HL-60 (cell line): Measurements from ENCODE around the gene GRM4.

Experiments used
- DNase-seq, 2 experiments: peaks; one replicate each; pipeline ENCODE4 v3.0.0-alpha.2; 2010 to 2020; ENCODE audit warnings: low read depth in 1 of 2, low spot score in 1 of 2
- H3K27ac ChIP-seq: fragments of 250-450 bp; sonication (Bioruptor Pico); replicated peaks from 2 replicates; pipeline ENCODE4 v1.5.1; 2020; ENCODE audit warnings: mild to moderate bottlenecking, moderate library complexity
- H3K27me3 ChIP-seq: fragments of 250-450 bp; sonication (Bioruptor Pico); 2 replicates; pipeline ENCODE4 v1.5.1; 2021; ENCODE audit warnings: mild to moderate bottlenecking, moderate library complexity; ENCODE audit not compliant: insufficient read depth, poor library complexity, severe bottlenecking
- H3K4me3 ChIP-seq: replicated peaks from 2 replicates; pipeline ENCODE4 v1.5.1; 2011; ENCODE audit warnings: mild to moderate bottlenecking, control low read depth, low read length; ENCODE audit not compliant: insufficient read depth
- CTCF ChIP-seq: IDR thresholded peaks from one replicate; pipeline ENCODE4 v1.5.1; 2011; ENCODE audit warnings: low read length, control low read depth, inconsistent platforms; ENCODE audit not compliant: insufficient read depth
- GABPA ChIP-seq: IDR thresholded peaks from 2 replicates; pipeline ENCODE4 v1.6.1; 2012; ENCODE audit warnings: low read depth
- POLR2AphosphoS5 ChIP-seq: IDR thresholded peaks from 2 replicates; pipeline ENCODE4 v1.6.1; 2012; ENCODE audit warnings: low read depth
- REST ChIP-seq: IDR thresholded peaks from 2 replicates; pipeline ENCODE4 v1.6.1; 2012; ENCODE audit warnings: low read depth; ENCODE audit not compliant: insufficient replicate concordance
- SPI1 ChIP-seq: IDR thresholded peaks from 2 replicates; pipeline ENCODE4 v1.6.1; 2012; ENCODE audit warnings: low read depth, mild to moderate bottlenecking, borderline replicate concordance

The GRM4 gene

GRCh38 chr6:34138191-34138590 is 7.7 kb downstream of the GRM4 start:
- no peak overlapping the region for H3K4me3 ChIP-seq
- H3K27me3 ChIP-seq, result peaks cover 22% of the 10 kb centered on the region
- H3K27ac ChIP-seq, result no peak overlapping the region
- DNase-seq, result no peak
- TF ChIP-seq REST, result no peak
- no peak for TF ChIP-seq POLR2AphosphoS5
- no peak for TF ChIP-seq SPI1
- no peak for TF ChIP-seq CTCF
- TF ChIP-seq GABPA, result no peak

GRCh38 chr6:34135541-34135940 is 10.3 kb downstream of the GRM4 start:
- TF ChIP-seq POLR2AphosphoS5 (no peak), REST (no peak), SPI1 (no peak), GABPA (no peak), CTCF (no peak)
- no peak for DNase-seq
- Histone ChIP-seq H3K4me3 (no peak overlapping the region), H3K27ac (no peak overlapping the region), H3K27me3 (peaks cover 8% of the 10 kb centered on the region)

- H3K4me3 ChIP-seq, result no peak overlapping the region
- H3K27me3 ChIP-seq, result peaks cover 3% of the 10 kb centered on the region
- no peak for DNase-seq
- no peak overlapping the region for H3K27ac ChIP-seq
- TF ChIP-seq POLR2AphosphoS5 (no peak), REST (peak; percentile 98)
These were observed 13.3 kb downstream of the GRM4 start for GRCh38 chr6:34132486-34133185.
